H1 (cell line): Measurements from ENCODE around the gene RDH16. TPM values are rescaled to one million over a fixed set of nuclear protein-coding genes. Genes with fewer than 3 reads are reported as not detected.

Experiments
- CTCF ChIA-PET: fragments of 300-600 bp; sonication (Branson Sonifier 250); formaldehyde crosslinking; loops from one replicate; lab custom pipeline; 2021; ENCODE audit not compliant: partially characterized antibody; lab: Charles Lee
- POLR2A ChIA-PET: fragments of 300-600 bp; sonication (Branson Sonifier 250); formaldehyde crosslinking; loops from one replicate; lab custom pipeline; 2021; ENCODE audit warnings: inconsistent platforms; ENCODE audit not compliant: partially characterized antibody; lab: Charles Lee
- DNase-seq, 2 experiments: peaks; one replicate each; pipeline versions ENCODE4 v3.0.0 to v3.0.0-alpha.2; 2010 to 2022; ENCODE audit warnings: low spot score in 2 of 2, low read depth in 1 of 2, mixed read lengths in 1 of 2
- FAIRE-seq: peaks from 2 replicates; lab custom pipeline; 2011; peaks lifted over from hg19 to GRCh38; lab: Jason Lieb, UNC
- H2AFZ ChIP-seq: 2 replicates; pipeline ENCODE4 v1.8.1; 2012; ENCODE audit warnings: low read length, inconsistent platforms
- H2AK5ac ChIP-seq: 2 replicates; pipeline ENCODE4 v1.6.1; 2013; ENCODE audit warnings: low read depth, low read length
- H2BK120ac ChIP-seq: replicated peaks from 2 replicates; pipeline ENCODE3; 2013; ENCODE audit warnings: low read depth, low read length, inconsistent platforms
- H2BK12ac ChIP-seq: 2 replicates; pipeline ENCODE4 v1.6.1; 2013; ENCODE audit warnings: low read depth, low read length
- H2BK15ac ChIP-seq: 2 replicates; pipeline ENCODE4 v1.6.1; 2013; ENCODE audit warnings: low read length
- H2BK20ac ChIP-seq: 2 replicates; pipeline ENCODE4 v1.6.1; 2013; ENCODE audit warnings: low read length
- H2BK5ac ChIP-seq: 2 replicates; pipeline ENCODE4 v1.6.1; 2013; ENCODE audit warnings: low read depth, low read length
- H3K14ac ChIP-seq: 2 replicates; pipeline ENCODE4 v1.6.1; 2013; ENCODE audit warnings: inconsistent platforms; ENCODE audit not compliant: insufficient read length
- H3K18ac ChIP-seq: 2 replicates; pipeline ENCODE4 v1.6.1; 2013; ENCODE audit warnings: low read length; ENCODE audit errors: extremely low read depth
- H3K23ac ChIP-seq: 2 replicates; pipeline ENCODE4 v1.6.1; 2013; ENCODE audit warnings: inconsistent platforms; ENCODE audit not compliant: insufficient read length
- H3K23me2 ChIP-seq: 2 replicates; pipeline ENCODE4 v1.6.1; 2013; ENCODE audit warnings: low read depth, low read length
- H3K27ac ChIP-seq: 2 replicates; pipeline ENCODE4 v1.6.1; 2011; ENCODE audit warnings: low read depth, low read length, inconsistent platforms
- H3K27me3 ChIP-seq, 4 experiments: replicated peaks in 1 of 4; 1 replicate in 1 of 4; 2 replicates in 3 of 4; pipeline versions ENCODE4 v1.6.1 to v1.8.1; 2011 to 2013; ENCODE audit warnings: low read length in 3 of 4, mild to moderate bottlenecking in 3 of 4, inconsistent platforms in 2 of 4, mixed read lengths in 2 of 4, moderate library complexity in 1 of 4; ENCODE audit not compliant: control insufficient read depth in 3 of 4, insufficient read depth in 3 of 4; ENCODE audit errors: extremely low read depth in 1 of 4
- H3K36me3 ChIP-seq, 4 experiments: 2 replicates each; pipeline versions ENCODE4 v1.6.1 to v1.8.1; 2011 to 2013; ENCODE audit warnings: mild to moderate bottlenecking in 4 of 4, low read length in 3 of 4, moderate library complexity in 2 of 4, control low read depth in 1 of 4, inconsistent platforms in 1 of 4; ENCODE audit not compliant: insufficient read depth in 4 of 4, control insufficient read depth in 2 of 4
- H3K4ac ChIP-seq: replicated peaks from 2 replicates; pipeline ENCODE3; 2013; ENCODE audit warnings: low read length, low read depth, mixed read lengths, inconsistent platforms; ENCODE audit not compliant: insufficient read length
- H3K4me1 ChIP-seq, 4 experiments: replicated peaks in 1 of 4; 1 replicate in 1 of 4; 2 replicates in 3 of 4; pipeline versions ENCODE4 v1.6.1 to v1.8.1; 2011 to 2013; ENCODE audit warnings: low read length in 3 of 4, inconsistent platforms in 2 of 4, mixed read lengths in 1 of 4; ENCODE audit not compliant: insufficient read depth in 4 of 4, control insufficient read depth in 3 of 4
- H3K4me2 ChIP-seq, 2 experiments: 2 replicates each; pipeline versions ENCODE4 v1.6.1 to v1.8.1; 2011 to 2013; ENCODE audit warnings: low read depth in 2 of 2, low read length in 2 of 2, control low read depth in 1 of 2, inconsistent platforms in 1 of 2, mild to moderate bottlenecking in 1 of 2; ENCODE audit not compliant: insufficient read depth in 1 of 2
- H3K4me3 ChIP-seq, 4 experiments: fragments of 200-600, 300-600 bp in 1 of 4; sonication (generic), shearing (Covaris generic), sonication (Bioruptor Twin) in 1 of 4; 2 replicates each; pipeline versions ENCODE4 v1.5.1 to v1.8.1; 2011 to 2016; ENCODE audit warnings: low read length in 4 of 4, low read depth in 3 of 4, control low read depth in 2 of 4, inconsistent platforms in 2 of 4, mild to moderate bottlenecking in 2 of 4, mixed read lengths in 1 of 4, moderate library complexity in 1 of 4; ENCODE audit not compliant: insufficient read depth in 2 of 4; ENCODE audit errors: extremely low read depth in 1 of 4
- H3K56ac ChIP-seq: replicated peaks from 2 replicates; pipeline ENCODE3; 2013; ENCODE audit warnings: low read depth, mild to moderate bottlenecking, mixed read lengths, low read length, inconsistent platforms; ENCODE audit not compliant: insufficient read length
- H3K79me1 ChIP-seq: 2 replicates; pipeline ENCODE4 v1.6.1; 2013; ENCODE audit warnings: low read depth, low read length, control low read depth
- H3K79me2 ChIP-seq, 2 experiments: 2 replicates each; pipeline versions ENCODE4 v1.6.1 to v1.8.1; 2012 to 2013; ENCODE audit warnings: low read length in 2 of 2, mild to moderate bottlenecking in 2 of 2, inconsistent platforms in 1 of 2; ENCODE audit not compliant: insufficient read depth in 2 of 2, control insufficient read depth in 1 of 2
- H3K9ac ChIP-seq, 4 experiments: replicated peaks in 1 of 4; 1 replicate in 1 of 4; 2 replicates in 3 of 4; pipeline versions ENCODE4 v1.6.1 to v1.8.1; 2011 to 2013; ENCODE audit warnings: low read depth in 3 of 4, low read length in 3 of 4, control low read depth in 2 of 4, mild to moderate bottlenecking in 2 of 4, moderate library complexity in 2 of 4, inconsistent platforms in 1 of 4; ENCODE audit errors: extremely low read depth in 1 of 4
- H3K9me3 ChIP-seq, 2 experiments: 2 replicates each; pipeline versions ENCODE4 v1.6.1 to v1.8.1; 2012 to 2013; ENCODE audit warnings: mild to moderate bottlenecking in 2 of 2, moderate library complexity in 2 of 2, control low read depth in 1 of 2, inconsistent platforms in 1 of 2, low read depth in 1 of 2, low read length in 1 of 2, mixed read lengths in 1 of 2; ENCODE audit not compliant: insufficient read depth in 2 of 2
- H4K20me1 ChIP-seq, 2 experiments: replicated peaks in 1 of 2; 2 replicates each; pipeline versions ENCODE3 to v1.8.1; 2011 to 2013; ENCODE audit warnings: inconsistent platforms in 2 of 2, low read length in 2 of 2, mild to moderate bottlenecking in 1 of 2; ENCODE audit not compliant: insufficient read depth in 2 of 2, control insufficient read depth in 1 of 2
- H4K5ac ChIP-seq: 2 replicates; pipeline ENCODE4 v1.6.1; 2013; ENCODE audit warnings: low read length, low read depth, mixed read lengths, inconsistent platforms; ENCODE audit not compliant: insufficient read length
- H4K8ac ChIP-seq: 2 replicates; pipeline ENCODE4 v1.8.0; 2013; ENCODE audit warnings: mild to moderate bottlenecking, moderate library complexity, low read length, inconsistent platforms; ENCODE audit not compliant: insufficient read depth; ENCODE audit errors: extremely low read depth
- H4K91ac ChIP-seq: replicated peaks from 2 replicates; pipeline ENCODE3; 2013; ENCODE audit warnings: low read length, mixed read lengths, inconsistent platforms; ENCODE audit not compliant: insufficient read length
- BACH1 ChIP-seq: IDR thresholded peaks from 2 replicates; pipeline ENCODE4 v1.6.1; 2012; ENCODE audit warnings: low read length, improper control_type of control experiment
- CBX5 ChIP-seq: fragments of 300-800, 300-1000 bp; sonication (generic); IDR thresholded peaks from 2 replicates; pipeline ENCODE4 v1.7.1; 2016; ENCODE audit warnings: antibody characterized with exemption, low read length, low read depth
- CTBP2 ChIP-seq: IDR thresholded peaks from 2 replicates; pipeline ENCODE4 v1.7.0; 2011; ENCODE audit warnings: borderline replicate concordance, mild to moderate bottlenecking, moderate library complexity, mixed read lengths, low read length; ENCODE audit not compliant: insufficient read depth, insufficient read length
- EZH2 ChIP-seq: fragments of 200-600 bp; sonication (generic); IDR thresholded peaks from 2 replicates; pipeline ENCODE4 v1.7.1; 2012; ENCODE audit warnings: low read depth, mild to moderate bottlenecking, moderate library complexity, low read length, inconsistent platforms; ENCODE audit not compliant: severe bottlenecking
- RXRA ChIP-seq: IDR thresholded peaks from 2 replicates; pipeline ENCODE4 v1.6.1; 2011; ENCODE audit warnings: low read depth, mild to moderate bottlenecking, low read length, moderate library complexity; ENCODE audit not compliant: insufficient read depth
- WGBS, 2 experiments: shearing (Covaris generic) in 1 of 2; methylation state at CpG; one replicate each; pipeline versions ENCODE4 v1.1.6 to v1.1.7; 2013 to 2015; ENCODE audit warnings: low lambda C conversion rate in 2 of 2, mixed read lengths in 2 of 2, inconsistent platforms in 1 of 2, low coverage in 1 of 2, missing lambda C conversion rate in 1 of 2; ENCODE audit not compliant: insufficient replicate concordance in 2 of 2, insufficient coverage in 1 of 2, insufficient read length in 1 of 2; ENCODE audit errors: extremely low coverage in 1 of 2, missing lambda C conversion rate in 1 of 2; 5-methylcytosine and 5-hydroxymethylcytosine counted together
- polyA plus RNA-seq, 7 experiments: library from polyadenylated mRNA; depleted of rRNA in 3 of 7; stranded (reverse) in 5 of 7; unstranded in 2 of 7; fragments of >200 nt in 5 of 7; fragments of 200-250 nt in 2 of 7; gene quantifications; 1 replicate in 5 of 7; 2 replicates in 1 of 7; 4 replicates in 1 of 7; pipeline versions ENCODE4 v1.2.1 to v1.2.3, GENCODE V29; 2011 to 2013; ENCODE audit warnings: missing spikeins in 2 of 7, mixed read lengths in 2 of 7
- total RNA-seq: library from RNA; stranded (reverse); fragmentation: NEBNext Ultra II Directional; extraction: Animal tissue kit (Norgen Biotek cat#: 25700); gene quantifications from 2 replicates; pipeline ENCODE4 v1.2.1, GENCODE V29; 2021
- TF ChIP-seq, protein P1 (sequence below): IDR thresholded peaks from 2 replicates; pipeline ENCODE4 v1.6.1; 2012; ENCODE audit warnings: inconsistent platforms

The RDH16 gene
- total and polyA plus RNA-seq, 2 of the 8 experiments (the other 6 are each of a cell fraction or from before 2014, with no cell fraction given): 0.30 to 0.79 TPM

DNA sequence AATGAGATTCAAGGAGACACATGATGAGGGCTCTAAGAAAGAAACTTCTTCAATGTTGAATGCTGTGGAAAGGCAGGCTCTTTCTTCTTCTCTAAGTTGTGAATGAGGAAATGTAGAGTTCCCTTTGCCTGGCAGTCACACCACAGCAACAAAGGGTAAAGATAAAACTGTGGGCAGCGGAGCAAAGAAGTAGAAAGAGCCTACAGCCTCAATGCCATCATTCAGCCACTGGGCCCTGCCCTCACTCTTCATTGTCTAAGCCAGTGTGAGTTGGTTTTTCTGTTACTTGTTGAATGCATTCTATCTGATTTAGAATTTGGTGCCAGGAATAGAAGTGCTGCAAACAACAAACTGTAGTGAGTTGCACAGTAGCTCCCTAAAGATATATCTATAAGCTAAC lies 35.4 kb downstream of the RDH16 start:
- Histone ChIP-seq H2AK5ac (no peak overlapping the region), H4K20me1 (no peaks in the 10 kb centered on the region), H3K23ac (no peak overlapping the region), H3K14ac (no peak overlapping the region), H3K18ac (no peak overlapping the region), H3K9me3 (no peaks in the 10 kb centered on the region), H3K4me3 (no peak overlapping the region), H3K27ac (no peak overlapping the region), H3K79me2 (no peaks in the 10 kb centered on the region), H3K56ac (no peak overlapping the region), H4K5ac (no peak overlapping the region), H2BK15ac (no peak overlapping the region), H2BK120ac (no peak overlapping the region), H4K91ac (no peak overlapping the region), H4K8ac (no peak overlapping the region), H3K36me3 (no peaks in the 10 kb centered on the region), H3K27me3 (no peaks in the 10 kb centered on the region), H3K4ac (no peak overlapping the region), H3K23me2 (no peaks in the 10 kb centered on the region), H3K4me1 (no peaks in the 10 kb centered on the region), H3K79me1 (no peaks in the 10 kb centered on the region), H2BK20ac (no peak overlapping the region), H2BK12ac (no peak overlapping the region), H3K4me2 (no peak overlapping the region), H2AFZ (no peak overlapping the region), H2BK5ac (no peak overlapping the region), H3K9ac (no peak overlapping the region)
- 100% methylated on average over 1 of the region's 1 CpG; no CpG with 5 or more reads in 1 of the 2 experiments for WGBS, 2 experiments
- DNase-seq: no peak
- POLR2A ChIA-PET: no interaction called here
- no peak for TF ChIP-seq BACH1
- TF ChIP-seq, protein P1, sequence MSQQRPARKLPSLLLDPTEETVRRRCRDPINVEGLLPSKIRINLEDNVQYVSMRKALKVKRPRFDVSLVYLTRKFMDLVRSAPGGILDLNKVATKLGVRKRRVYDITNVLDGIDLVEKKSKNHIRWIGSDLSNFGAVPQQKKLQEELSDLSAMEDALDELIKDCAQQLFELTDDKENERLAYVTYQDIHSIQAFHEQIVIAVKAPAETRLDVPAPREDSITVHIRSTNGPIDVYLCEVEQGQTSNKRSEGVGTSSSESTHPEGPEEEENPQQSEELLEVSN: no peak
- no peak for TF ChIP-seq CBX5
- TF ChIP-seq RXRA: no peak
- TF ChIP-seq CTBP2: no peak
- no peak for TF ChIP-seq EZH2
- no peak for FAIRE-seq
- CTCF ChIA-PET: no interaction called here
